Mucosa of descending colon (tissue), 3 donors: ENCODE results near the gene TP63. TPM values are rescaled to one million over a fixed set of nuclear protein-coding genes. Genes with fewer than 3 reads are reported as not detected.

ENCODE experiments used
- ATAC-seq: fragments of 200-7000 bp; cut with Tn5 transposase; one replicate; pipeline ENCODE4 v1.9.1; 2020; ENCODE audit warnings: mild to moderate bottlenecking, moderate library complexity
- DNase-seq, 3 donors: peaks; one replicate each; pipeline ENCODE4 v3.0.0-alpha.2; 2020
- H3K36me3 ChIP-seq: fragments of 200-600 bp; one replicate; pipeline ENCODE4 v1.8.0; 2021; ENCODE audit warnings: low read depth, mild to moderate bottlenecking
- H3K4me1 ChIP-seq: fragments of 200-600 bp; one replicate; pipeline ENCODE4 v1.8.0; 2021; ENCODE audit warnings: low read depth, mild to moderate bottlenecking
- H3K4me3 ChIP-seq: fragments of 200-600 bp; one replicate; pipeline ENCODE4 v1.8.0; 2021; ENCODE audit warnings: mild to moderate bottlenecking
- H3K9me3 ChIP-seq: fragments of 200-600 bp; one replicate; pipeline ENCODE4 v1.8.0; 2021; ENCODE audit warnings: mild to moderate bottlenecking
- intact Hi-C, 2 donors: fragments of 100-400 bp; cut with DNase I in 1 of 2; cut with micrococcal nuclease in 1 of 2; formaldehyde crosslinking; loops; one replicate each; pipeline versions ENCODE4 v1.11.0 to v1.11.1; 2022; cut with DNase I, micrococcal nuclease
- total RNA-seq, 3 donors: library from RNA; stranded (reverse); fragmentation: NEBNext Ultra II Directional in 2 of 3; extraction: Animal tissue kit (Norgen Biotek cat#: 25700) in 2 of 3; gene quantifications; one replicate each; pipeline versions ENCODE4 v1.2.1 to v1.2.4, GENCODE V29; 2021 to 2023
- TF ChIP-seq, protein P1 (sequence below): fragments of 200-600 bp; IDR thresholded peaks from one replicate; pipeline ENCODE4 v1.8.0; 2022; ENCODE audit warnings: antibody characterized with exemption, mild to moderate bottlenecking
- donor health status: DM: no; HTN: no; CAD: no; lungs with moderate emphysema.
- donor health status: DM: no; HTN: no; CAD: no.
- donor health status: DM: no; HTN: yes; CAD: no.

The TP63 gene
- total RNA-seq, 3 donors from 2014 or later, result 0.31 to 0.57 TPM; not detected in 1

DNA sequence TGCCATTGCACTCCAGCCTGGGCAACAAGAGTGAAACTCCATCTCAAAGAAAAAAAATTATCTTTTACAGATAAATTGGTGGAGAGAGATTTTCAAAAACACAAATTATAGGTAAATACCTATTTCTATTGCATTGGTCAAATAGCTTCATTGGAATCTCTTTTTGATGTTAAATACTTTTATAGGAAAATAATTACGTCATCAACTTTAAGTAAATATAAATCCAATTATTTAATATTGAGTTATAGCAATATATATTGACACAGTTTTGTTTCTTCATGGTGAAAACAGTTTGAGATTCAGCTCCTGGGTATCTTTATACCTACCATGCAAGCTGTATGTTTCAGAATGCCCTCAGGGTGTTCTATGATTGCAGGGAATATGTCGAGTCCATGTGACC is 172.1 kb downstream of the TP63 start:
- H3K4me3 ChIP-seq, result no peak overlapping the region

GRCh38 chr3:189805375-189806067 is 174.3 kb downstream of the TP63 start:
- TF ChIP-seq, protein P1, sequence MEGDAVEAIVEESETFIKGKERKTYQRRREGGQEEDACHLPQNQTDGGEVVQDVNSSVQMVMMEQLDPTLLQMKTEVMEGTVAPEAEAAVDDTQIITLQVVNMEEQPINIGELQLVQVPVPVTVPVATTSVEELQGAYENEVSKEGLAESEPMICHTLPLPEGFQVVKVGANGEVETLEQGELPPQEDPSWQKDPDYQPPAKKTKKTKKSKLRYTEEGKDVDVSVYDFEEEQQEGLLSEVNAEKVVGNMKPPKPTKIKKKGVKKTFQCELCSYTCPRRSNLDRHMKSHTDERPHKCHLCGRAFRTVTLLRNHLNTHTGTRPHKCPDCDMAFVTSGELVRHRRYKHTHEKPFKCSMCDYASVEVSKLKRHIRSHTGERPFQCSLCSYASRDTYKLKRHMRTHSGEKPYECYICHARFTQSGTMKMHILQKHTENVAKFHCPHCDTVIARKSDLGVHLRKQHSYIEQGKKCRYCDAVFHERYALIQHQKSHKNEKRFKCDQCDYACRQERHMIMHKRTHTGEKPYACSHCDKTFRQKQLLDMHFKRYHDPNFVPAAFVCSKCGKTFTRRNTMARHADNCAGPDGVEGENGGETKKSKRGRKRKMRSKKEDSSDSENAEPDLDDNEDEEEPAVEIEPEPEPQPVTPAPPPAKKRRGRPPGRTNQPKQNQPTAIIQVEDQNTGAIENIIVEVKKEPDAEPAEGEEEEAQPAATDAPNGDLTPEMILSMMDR, result no peak
- no peaks in the 10 kb centered on the region for H3K4me1 ChIP-seq
- H3K36me3 ChIP-seq, result no peaks in the 10 kb centered on the region
- intact Hi-C loops, result no loop called here
- ATAC-seq (no peak), DNase-seq (no peak)
- no peaks in the 10 kb centered on the region for H3K9me3 ChIP-seq
- H3K4me3 ChIP-seq, result no peak overlapping the region

More for the DNA sequence above, 172.1 kb downstream of the TP63 start:
- TF ChIP-seq, protein P1, result no peak
- intact Hi-C loops, result no loop called here
- DNase-seq (no peak), ATAC-seq (no peak)
- Histone ChIP-seq H3K4me1 (no peaks in the 10 kb centered on the region), H3K9me3 (no peaks in the 10 kb centered on the region), H3K36me3 (no peaks in the 10 kb centered on the region)

DNA sequence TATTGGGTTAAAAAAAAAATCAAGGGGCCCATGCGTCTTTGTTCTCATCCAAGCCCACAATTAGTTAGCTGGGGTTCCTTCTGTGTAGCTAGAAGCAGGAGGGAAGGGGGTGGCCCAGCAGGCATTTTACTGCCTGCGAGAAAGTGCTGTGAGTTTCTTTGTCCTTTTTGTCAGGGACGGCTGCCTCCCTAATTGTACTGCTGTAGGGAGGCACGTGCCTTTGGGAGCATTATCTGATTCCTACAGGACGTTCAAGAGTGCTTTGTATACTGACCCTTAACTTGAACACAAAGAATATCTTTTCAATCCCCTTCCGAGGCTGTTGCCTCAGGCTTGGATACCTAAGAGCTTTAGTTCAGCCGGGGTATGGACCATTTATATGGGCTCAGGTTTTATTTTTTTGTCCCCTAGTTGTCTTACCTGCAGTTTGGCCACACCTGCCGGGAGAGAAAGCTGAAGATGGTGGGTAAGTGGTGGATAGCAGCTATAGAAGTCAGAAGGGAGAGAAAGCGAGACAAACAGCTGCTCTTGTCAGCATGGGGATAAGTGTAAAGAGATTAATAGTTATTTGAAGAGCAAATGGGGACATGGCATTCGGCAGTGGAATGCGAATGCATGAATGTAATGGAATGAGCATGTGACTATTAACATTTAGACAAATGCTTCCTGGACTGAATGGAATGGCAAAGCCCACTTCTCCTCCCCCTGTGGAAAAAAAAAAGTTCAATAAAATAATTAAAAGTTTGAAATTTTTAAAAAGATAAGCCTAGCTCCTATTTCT is 175.2 kb downstream of the TP63 start:
- H3K4me1 ChIP-seq, result no peaks in the 10 kb centered on the region
- no peaks in the 10 kb centered on the region for H3K9me3 ChIP-seq
- DNase-seq (no peak), ATAC-seq (no peak)
- intact Hi-C loops, result no loop called here
- TF ChIP-seq, protein P1, result no peak
- no peak overlapping the region for H3K4me3 ChIP-seq
- no peaks in the 10 kb centered on the region for H3K36me3 ChIP-seq

GRCh38 chr3:189808246-189809007 is 177.2 kb downstream of the TP63 start:
- TF ChIP-seq, protein P1, result no peak
- no peak overlapping the region for H3K4me3 ChIP-seq
- peak in 1 of 3 donors; percentile 46 for DNase-seq
- intact Hi-C loops, result no loop called here
- no peaks in the 10 kb centered on the region for H3K4me1 ChIP-seq
- H3K36me3 ChIP-seq, result no peaks in the 10 kb centered on the region
- no peak for ATAC-seq
- H3K9me3 ChIP-seq, result no peaks in the 10 kb centered on the region

DNA sequence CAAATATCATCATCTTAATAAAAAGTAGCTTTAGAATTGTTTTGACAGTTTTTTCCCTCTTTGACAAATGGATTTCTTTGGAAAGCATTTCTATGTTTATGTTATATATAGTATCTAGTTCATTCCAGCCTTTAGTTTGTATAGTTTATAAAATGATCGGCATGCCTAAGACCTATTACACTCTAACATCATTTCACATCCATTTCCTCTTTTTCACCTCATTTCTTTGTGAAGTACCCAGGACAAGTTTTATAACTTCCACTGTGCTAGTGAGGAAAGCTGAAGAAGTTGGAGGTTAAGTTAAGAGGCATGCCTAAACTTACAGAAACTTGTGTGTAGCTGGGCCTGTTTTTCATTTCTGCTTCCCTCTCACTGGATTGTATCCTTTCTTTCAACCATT is 178.4 kb downstream of the TP63 start:
- TF ChIP-seq, protein P1, result no peak
- no peak for ATAC-seq
- no peaks in the 10 kb centered on the region for H3K36me3 ChIP-seq
- H3K4me3 ChIP-seq, result no peak overlapping the region
- no peak for DNase-seq
- no peaks in the 10 kb centered on the region for H3K9me3 ChIP-seq
- no peaks in the 10 kb centered on the region for H3K4me1 ChIP-seq
- intact Hi-C loops, result no loop called here
